ENCODE data around the gene VRK1.
"Not testable (repeated sequence)": the region's sequence is repeated elsewhere in the genome, so short reads cannot be mapped to it uniquely, and the experiment has no call there.

The VRK1 gene

GRCh38 chr14:96796851-96797581 lies at the start of gene VRK1:
Gene VRK1, plus strand, starts transcription at chr14:96797382. Its CDS starts 36,090 bp downstream, at chr14:96833472.
- peak; percentile 98 for DNase-seq

- DNase-seq, result no peak
These were observed 49.6 kb upstream of the VRK1 start for GRCh38 chr14:96747608-96748007.

GRCh38 chr14:96748362-96748761 lies 48.8 kb upstream of the VRK1 start:
- peak; percentile 78 for DNase-seq

GRCh38 chr14:96751505-96751904 lies 45.7 kb upstream of the VRK1 start:
- no peak for DNase-seq

- no peak for DNase-seq
These were observed 45.1 kb upstream of the VRK1 start for GRCh38 chr14:96752125-96752524.

- DNase-seq, result no peak
These were observed 44.6 kb upstream of the VRK1 start for GRCh38 chr14:96752594-96752993.

- DNase-seq, result no peak
These were observed 42.9 kb upstream of the VRK1 start for GRCh38 chr14:96754162-96754844.

GRCh38 chr14:96754845-96755184 lies 42.4 kb upstream of the VRK1 start:
- DNase-seq, result peak; percentile 71

- DNase-seq, result no peak
These were observed 40.4 kb upstream of the VRK1 start for GRCh38 chr14:96756745-96757144.

GRCh38 chr14:96757456-96757855 lies 39.7 kb upstream of the VRK1 start:
- DNase-seq, result no peak

- DNase-seq, result no peak
These were observed 36.1 kb upstream of the VRK1 start for GRCh38 chr14:96761066-96761465.

GRCh38 chr14:96762650-96763049 lies 34.5 kb upstream of the VRK1 start:
- DNase-seq, result peak; percentile 8

- DNase-seq, result no peak
These were observed 33.2 kb upstream of the VRK1 start for GRCh38 chr14:96764012-96764411.

- not testable (repeated sequence) for DNase-seq
These were observed 32.0 kb upstream of the VRK1 start for GRCh38 chr14:96765205-96765604.

- no peak for DNase-seq
These were observed 24.3 kb upstream of the VRK1 start for GRCh38 chr14:96772929-96773328.

- no peak for DNase-seq
These were observed 20.4 kb upstream of the VRK1 start for GRCh38 chr14:96776791-96777190.

- DNase-seq, result no peak
These were observed 16.7 kb upstream of the VRK1 start for GRCh38 chr14:96780500-96780899.

GRCh38 chr14:96781371-96781770 lies 15.8 kb upstream of the VRK1 start:
- DNase-seq, result no peak

- DNase-seq, result no peak
These were observed 14.7 kb upstream of the VRK1 start for GRCh38 chr14:96782436-96782835.

GRCh38 chr14:96783043-96783914 lies 13.9 kb upstream of the VRK1 start:
- DNase-seq, result no peak

- DNase-seq, result no peak
These were observed 13.3 kb upstream of the VRK1 start for GRCh38 chr14:96783915-96784224.

GRCh38 chr14:96790186-96790585 lies 7.0 kb upstream of the VRK1 start:
- no peak for DNase-seq

GRCh38 chr14:96790706-96791105 lies 6.5 kb upstream of the VRK1 start:
- DNase-seq, result no peak

- DNase-seq, result no peak
These were observed 5.2 kb upstream of the VRK1 start for GRCh38 chr14:96792003-96792402.

Data from NCI-H345 (cell line).